Measurements from ENCODE around the gene SAXO1.

GRCh38 chr9:18947892-18948339, 85.1 kb downstream of the SAXO1 start:
- TF ChIP-seq CTCF (conservative IDR thresholded peaks at IDR 0.05 in 1 of 2, IDR thresholded peaks at IDR 0.05 in 1 of 2; ENCODE audit: extremely low read depth in 1 of 2, insufficient read depth in 1 of 2, low read depth in 1 of 2, low read length in 2 of 2) = no peak
- no peak for TF ChIP-seq EZH2 (IDR thresholded peaks at IDR 0.05; ENCODE audit: borderline replicate concordance, low read length)
